SK-N-SH treated with all-trans-retinoic acid at 6 μM for 48 hours (cell line): ENCODE results near the gene TNIK.

Source experiments
- ATAC-seq: fragments of 200-7000 bp; cut with Tn5 transposase; 3 replicates; pipeline ENCODE4 v1.9.1; 2020; ENCODE audit warnings: mild to moderate bottlenecking, moderate library complexity
- ARNTL ChIP-seq: fragments of 450-650 bp; formaldehyde crosslinking; IDR thresholded peaks from 2 replicates; pipeline ENCODE4 v1.5.0; 2020; ENCODE audit warnings: low read depth, mild to moderate bottlenecking, moderate library complexity, borderline replicate concordance
- BACH2 ChIP-seq: fragments of 250-450 bp; sonication (Bioruptor Pico); IDR thresholded peaks from 2 replicates; pipeline ENCODE4 v1.9.0; 2021; ENCODE audit warnings: mild to moderate bottlenecking, borderline replicate concordance
- CSDC2 ChIP-seq: fragments of 250-450 bp; sonication (Bioruptor Pico); IDR thresholded peaks from 2 replicates; pipeline ENCODE4 v1.5.0; 2020; ENCODE audit warnings: mild to moderate bottlenecking, moderate library complexity
- ESRRG ChIP-seq: fragments of 250-450 bp; sonication (Bioruptor Pico); IDR thresholded peaks from 2 replicates; pipeline ENCODE4 v1.6.1; 2021; ENCODE audit warnings: mild to moderate bottlenecking
- GLIS3 ChIP-seq: fragments of 250-450 bp; sonication (Bioruptor Pico); IDR thresholded peaks from 2 replicates; pipeline ENCODE4 v1.5.0; 2020; ENCODE audit warnings: mild to moderate bottlenecking, moderate library complexity
- ISL1 ChIP-seq: fragments of 250-450 bp; sonication (Bioruptor Pico); IDR thresholded peaks from 2 replicates; pipeline ENCODE4 v2.1.2; 2022; ENCODE audit warnings: mild to moderate bottlenecking, moderate library complexity
- OSR1 ChIP-seq: fragments of 250-450 bp; sonication (Bioruptor Pico); IDR thresholded peaks from 2 replicates; pipeline ENCODE4 v1.8.0; 2022; ENCODE audit warnings: moderate library complexity, mild to moderate bottlenecking, inconsistent platforms
- PPARA ChIP-seq: fragments of 250-450 bp; sonication (Bioruptor Pico); IDR thresholded peaks from 2 replicates; pipeline ENCODE4 v1.5.0; 2020; ENCODE audit warnings: mild to moderate bottlenecking, borderline replicate concordance
- RARB ChIP-seq: fragments of 250-450 bp; sonication (Bioruptor Pico); IDR thresholded peaks from 2 replicates; pipeline ENCODE4 v1.8.0; 2021; ENCODE audit warnings: mild to moderate bottlenecking, moderate library complexity
- SNAI2 ChIP-seq: fragments of 250-450 bp; sonication (Bioruptor Pico); IDR thresholded peaks from 2 replicates; pipeline ENCODE4 v1.5.0; 2020; ENCODE audit warnings: mild to moderate bottlenecking, moderate library complexity
- TOX ChIP-seq: fragments of 250-450 bp; sonication (Bioruptor Pico); IDR thresholded peaks from 2 replicates; pipeline ENCODE4 v1.8.0; 2021; ENCODE audit warnings: mild to moderate bottlenecking, moderate library complexity, borderline replicate concordance
- ZC3H10 ChIP-seq: fragments of 250-450 bp; sonication (Bioruptor Pico); IDR thresholded peaks from 2 replicates; pipeline ENCODE4 v1.5.1; 2021; ENCODE audit warnings: mild to moderate bottlenecking, moderate library complexity
- ZFP3 ChIP-seq: fragments of 250-450 bp; sonication (Bioruptor Pico); IDR thresholded peaks from 2 replicates; pipeline ENCODE4 v1.5.0; 2020; ENCODE audit warnings: mild to moderate bottlenecking, moderate library complexity
- ZFP30 ChIP-seq: fragments of 450-650 bp; formaldehyde crosslinking; IDR thresholded peaks from 2 replicates; pipeline ENCODE4 v1.5.0; 2022; ENCODE audit warnings: mild to moderate bottlenecking, moderate library complexity
- ZNF565 ChIP-seq: fragments of 450-650 bp; formaldehyde crosslinking; conservative IDR thresholded peaks from 2 replicates; pipeline ENCODE4 v1.5.0; 2020; ENCODE audit warnings: low read depth, mild to moderate bottlenecking, moderate library complexity
- ZNF70 ChIP-seq: fragments of 450-650 bp; formaldehyde crosslinking; IDR thresholded peaks from 2 replicates; pipeline ENCODE4 v1.5.0; 2020; ENCODE audit warnings: mild to moderate bottlenecking, moderate library complexity
- ZNF8 ChIP-seq: fragments of 450-650 bp; formaldehyde crosslinking; IDR thresholded peaks from 2 replicates; pipeline ENCODE4 v1.5.0; 2020; ENCODE audit warnings: mild to moderate bottlenecking, moderate library complexity
- TF ChIP-seq, protein P1 (sequence below): fragments of 250-450 bp; sonication (Bioruptor Pico); IDR thresholded peaks from 2 replicates; pipeline ENCODE4 v1.5.1; 2020; ENCODE audit warnings: low read depth, mild to moderate bottlenecking, moderate library complexity
- TF ChIP-seq, protein P2 (sequence below): fragments of 250-450 bp; sonication (Bioruptor Pico); IDR thresholded peaks from 2 replicates; pipeline ENCODE4 v1.5.0; 2020; ENCODE audit warnings: mild to moderate bottlenecking, moderate library complexity
- TF ChIP-seq, protein P3 (sequence below): fragments of 250-450 bp; sonication (Bioruptor Pico); IDR thresholded peaks from 2 replicates; pipeline ENCODE4 v1.5.1; 2021; ENCODE audit warnings: mild to moderate bottlenecking, moderate library complexity
- TF ChIP-seq, protein P4 (sequence below): fragments of 250-450 bp; sonication (Bioruptor Pico); IDR thresholded peaks from 2 replicates; pipeline ENCODE4 v1.8.0; 2021; ENCODE audit warnings: low read depth, mild to moderate bottlenecking, moderate library complexity, borderline replicate concordance
- TF ChIP-seq, protein P5 (sequence below): fragments of 250-450 bp; sonication (Bioruptor Pico); IDR thresholded peaks from 2 replicates; pipeline ENCODE4 v1.8.0; 2020; ENCODE audit warnings: mild to moderate bottlenecking, moderate library complexity, borderline replicate concordance

Gene TNIK

DNA sequence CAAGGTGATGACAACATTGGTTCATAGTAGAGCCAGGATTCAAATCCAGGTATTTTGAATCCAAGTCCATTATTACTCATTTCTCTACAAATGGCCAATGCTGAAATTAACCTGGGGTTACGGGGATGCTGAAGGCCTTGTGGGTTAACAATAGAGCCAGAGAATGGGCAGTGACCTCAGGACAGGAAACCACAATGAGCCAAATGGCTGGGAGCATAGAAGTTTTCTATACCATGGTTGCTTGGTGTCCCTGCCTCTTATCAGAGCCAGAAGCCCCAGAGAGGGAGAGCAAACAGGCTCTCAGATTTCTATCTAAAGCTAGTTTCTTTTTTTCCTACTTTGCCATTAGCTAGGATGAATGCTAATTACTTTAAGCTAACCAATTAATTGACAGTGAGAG lies 82.3 kb downstream of the TNIK start:
- ATAC-seq, result no peak
- TF ChIP-seq ZNF70 (CRISPR knock-in tag) (no peak), GLIS3 (CRISPR knock-in tag) (no peak), ESRRG (CRISPR knock-in tag) (no peak), SNAI2 (CRISPR knock-in tag) (no peak), RARB (CRISPR knock-in tag) (no peak), TOX (CRISPR knock-in tag) (no peak), CSDC2 (CRISPR knock-in tag) (no peak), ZC3H10 (CRISPR knock-in tag) (no peak), ZFP3 (CRISPR knock-in tag) (no peak), OSR1 (CRISPR knock-in tag) (no peak), PPARA (no peak), ARNTL (CRISPR knock-in tag) (no peak), ISL1 (CRISPR knock-in tag) (no peak)
- TF ChIP-seq, protein P1, sequence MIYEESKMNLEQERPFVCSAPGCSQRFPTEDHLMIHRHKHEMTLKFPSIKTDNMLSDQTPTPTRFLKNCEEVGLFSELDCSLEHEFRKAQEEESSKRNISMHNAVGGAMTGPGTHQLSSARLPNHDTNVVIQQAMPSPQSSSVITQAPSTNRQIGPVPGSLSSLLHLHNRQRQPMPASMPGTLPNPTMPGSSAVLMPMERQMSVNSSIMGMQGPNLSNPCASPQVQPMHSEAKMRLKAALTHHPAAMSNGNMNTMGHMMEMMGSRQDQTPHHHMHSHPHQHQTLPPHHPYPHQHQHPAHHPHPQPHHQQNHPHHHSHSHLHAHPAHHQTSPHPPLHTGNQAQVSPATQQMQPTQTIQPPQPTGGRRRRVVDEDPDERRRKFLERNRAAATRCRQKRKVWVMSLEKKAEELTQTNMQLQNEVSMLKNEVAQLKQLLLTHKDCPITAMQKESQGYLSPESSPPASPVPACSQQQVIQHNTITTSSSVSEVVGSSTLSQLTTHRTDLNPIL (CRISPR knock-in tag), result no peak
- TF ChIP-seq, protein P2, sequence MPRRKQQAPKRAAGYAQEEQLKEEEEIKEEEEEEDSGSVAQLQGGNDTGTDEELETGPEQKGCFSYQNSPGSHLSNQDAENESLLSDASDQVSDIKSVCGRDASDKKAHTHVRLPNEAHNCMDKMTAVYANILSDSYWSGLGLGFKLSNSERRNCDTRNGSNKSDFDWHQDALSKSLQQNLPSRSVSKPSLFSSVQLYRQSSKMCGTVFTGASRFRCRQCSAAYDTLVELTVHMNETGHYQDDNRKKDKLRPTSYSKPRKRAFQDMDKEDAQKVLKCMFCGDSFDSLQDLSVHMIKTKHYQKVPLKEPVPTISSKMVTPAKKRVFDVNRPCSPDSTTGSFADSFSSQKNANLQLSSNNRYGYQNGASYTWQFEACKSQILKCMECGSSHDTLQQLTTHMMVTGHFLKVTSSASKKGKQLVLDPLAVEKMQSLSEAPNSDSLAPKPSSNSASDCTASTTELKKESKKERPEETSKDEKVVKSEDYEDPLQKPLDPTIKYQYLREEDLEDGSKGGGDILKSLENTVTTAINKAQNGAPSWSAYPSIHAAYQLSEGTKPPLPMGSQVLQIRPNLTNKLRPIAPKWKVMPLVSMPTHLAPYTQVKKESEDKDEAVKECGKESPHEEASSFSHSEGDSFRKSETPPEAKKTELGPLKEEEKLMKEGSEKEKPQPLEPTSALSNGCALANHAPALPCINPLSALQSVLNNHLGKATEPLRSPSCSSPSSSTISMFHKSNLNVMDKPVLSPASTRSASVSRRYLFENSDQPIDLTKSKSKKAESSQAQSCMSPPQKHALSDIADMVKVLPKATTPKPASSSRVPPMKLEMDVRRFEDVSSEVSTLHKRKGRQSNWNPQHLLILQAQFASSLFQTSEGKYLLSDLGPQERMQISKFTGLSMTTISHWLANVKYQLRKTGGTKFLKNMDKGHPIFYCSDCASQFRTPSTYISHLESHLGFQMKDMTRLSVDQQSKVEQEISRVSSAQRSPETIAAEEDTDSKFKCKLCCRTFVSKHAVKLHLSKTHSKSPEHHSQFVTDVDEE (CRISPR knock-in tag), result no peak
- TF ChIP-seq, protein P3, sequence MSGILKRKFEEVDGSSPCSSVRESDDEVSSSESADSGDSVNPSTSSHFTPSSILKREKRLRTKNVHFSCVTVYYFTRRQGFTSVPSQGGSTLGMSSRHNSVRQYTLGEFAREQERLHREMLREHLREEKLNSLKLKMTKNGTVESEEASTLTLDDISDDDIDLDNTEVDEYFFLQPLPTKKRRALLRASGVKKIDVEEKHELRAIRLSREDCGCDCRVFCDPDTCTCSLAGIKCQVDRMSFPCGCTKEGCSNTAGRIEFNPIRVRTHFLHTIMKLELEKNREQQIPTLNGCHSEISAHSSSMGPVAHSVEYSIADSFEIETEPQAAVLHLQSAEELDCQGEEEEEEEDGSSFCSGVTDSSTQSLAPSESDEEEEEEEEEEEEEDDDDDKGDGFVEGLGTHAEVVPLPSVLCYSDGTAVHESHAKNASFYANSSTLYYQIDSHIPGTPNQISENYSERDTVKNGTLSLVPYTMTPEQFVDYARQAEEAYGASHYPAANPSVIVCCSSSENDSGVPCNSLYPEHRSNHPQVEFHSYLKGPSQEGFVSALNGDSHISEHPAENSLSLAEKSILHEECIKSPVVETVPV (CRISPR knock-in tag), result no peak

DNA sequence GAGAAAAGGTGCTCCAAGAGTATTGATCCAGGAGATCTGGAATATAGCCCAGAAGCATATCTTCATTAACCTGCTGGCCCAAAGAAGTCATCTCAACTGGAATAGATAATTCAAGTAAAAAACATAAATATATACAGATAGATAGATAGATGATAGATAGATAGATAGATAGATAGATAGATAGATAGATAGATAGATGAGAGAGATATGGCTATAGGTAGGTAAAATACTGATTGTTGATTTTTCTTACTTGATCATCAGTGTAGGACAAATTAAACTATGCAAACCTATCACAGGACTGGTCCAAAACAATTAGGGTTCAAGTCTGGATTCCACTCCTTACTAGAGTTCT lies 83.6 kb downstream of the TNIK start:
- ATAC-seq, result no peak
- TF ChIP-seq ARNTL (CRISPR knock-in tag), result no peak
- no peak for TF ChIP-seq ZFP3 (CRISPR knock-in tag)
- no peak for TF ChIP-seq CSDC2 (CRISPR knock-in tag)
- TF ChIP-seq SNAI2 (CRISPR knock-in tag), result no peak
- no peak for TF ChIP-seq RARB (CRISPR knock-in tag)
- TF ChIP-seq, protein P4, sequence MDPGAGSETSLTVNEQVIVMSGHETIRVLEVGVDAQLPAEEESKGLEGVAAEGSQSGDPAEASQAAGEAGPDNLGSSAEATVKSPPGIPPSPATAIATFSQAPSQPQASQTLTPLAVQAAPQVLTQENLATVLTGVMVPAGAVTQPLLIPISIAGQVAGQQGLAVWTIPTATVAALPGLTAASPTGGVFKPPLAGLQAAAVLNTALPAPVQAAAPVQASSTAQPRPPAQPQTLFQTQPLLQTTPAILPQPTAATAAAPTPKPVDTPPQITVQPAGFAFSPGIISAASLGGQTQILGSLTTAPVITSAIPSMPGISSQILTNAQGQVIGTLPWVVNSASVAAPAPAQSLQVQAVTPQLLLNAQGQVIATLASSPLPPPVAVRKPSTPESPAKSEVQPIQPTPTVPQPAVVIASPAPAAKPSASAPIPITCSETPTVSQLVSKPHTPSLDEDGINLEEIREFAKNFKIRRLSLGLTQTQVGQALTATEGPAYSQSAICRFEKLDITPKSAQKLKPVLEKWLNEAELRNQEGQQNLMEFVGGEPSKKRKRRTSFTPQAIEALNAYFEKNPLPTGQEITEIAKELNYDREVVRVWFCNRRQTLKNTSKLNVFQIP (CRISPR knock-in tag), result no peak
- TF ChIP-seq, protein P5, sequence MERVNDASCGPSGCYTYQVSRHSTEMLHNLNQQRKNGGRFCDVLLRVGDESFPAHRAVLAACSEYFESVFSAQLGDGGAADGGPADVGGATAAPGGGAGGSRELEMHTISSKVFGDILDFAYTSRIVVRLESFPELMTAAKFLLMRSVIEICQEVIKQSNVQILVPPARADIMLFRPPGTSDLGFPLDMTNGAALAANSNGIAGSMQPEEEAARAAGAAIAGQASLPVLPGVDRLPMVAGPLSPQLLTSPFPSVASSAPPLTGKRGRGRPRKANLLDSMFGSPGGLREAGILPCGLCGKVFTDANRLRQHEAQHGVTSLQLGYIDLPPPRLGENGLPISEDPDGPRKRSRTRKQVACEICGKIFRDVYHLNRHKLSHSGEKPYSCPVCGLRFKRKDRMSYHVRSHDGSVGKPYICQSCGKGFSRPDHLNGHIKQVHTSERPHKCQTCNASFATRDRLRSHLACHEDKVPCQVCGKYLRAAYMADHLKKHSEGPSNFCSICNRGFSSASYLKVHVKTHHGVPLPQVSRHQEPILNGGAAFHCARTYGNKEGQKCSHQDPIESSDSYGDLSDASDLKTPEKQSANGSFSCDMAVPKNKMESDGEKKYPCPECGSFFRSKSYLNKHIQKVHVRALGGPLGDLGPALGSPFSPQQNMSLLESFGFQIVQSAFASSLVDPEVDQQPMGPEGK (CRISPR knock-in tag), result no peak
- no peak for TF ChIP-seq ZNF8 (CRISPR knock-in tag)
- no peak for TF ChIP-seq GLIS3 (CRISPR knock-in tag)
- TF ChIP-seq ZFP30 (CRISPR knock-in tag), result no peak
- TF ChIP-seq ZNF565, result no peak
- TF ChIP-seq ESRRG (CRISPR knock-in tag), result no peak
- TF ChIP-seq TOX (CRISPR knock-in tag), result no peak
- TF ChIP-seq, protein P1 (CRISPR knock-in tag), result no peak
- TF ChIP-seq ISL1 (CRISPR knock-in tag), result no peak
- TF ChIP-seq ZNF70 (CRISPR knock-in tag), result no peak
- TF ChIP-seq BACH2 (CRISPR knock-in tag), result no peak
- TF ChIP-seq, protein P2 (CRISPR knock-in tag), result no peak
